HEK293 (cell line): ENCODE measurements around the gene TMUB1.

Experiments used
- BCL11B ChIP-seq: fragments of 450-650 bp; formaldehyde crosslinking; IDR thresholded peaks from 2 replicates; pipeline ENCODE4 v1.5.1; 2016; ENCODE audit warnings: low read depth, missing biosample characterization, missing genetic modification characterization
- GLI2 ChIP-seq: fragments of 450-650 bp; formaldehyde crosslinking; IDR thresholded peaks from 2 replicates; pipeline ENCODE4; 2017; ENCODE audit warnings: missing biosample characterization, missing genetic modification characterization, low read depth, borderline replicate concordance
- GLIS1 ChIP-seq: fragments of 450-650 bp; formaldehyde crosslinking; IDR thresholded peaks from 2 replicates; pipeline ENCODE4 v1.5.1; 2016; ENCODE audit warnings: missing biosample characterization, missing genetic modification characterization
- HOXC10 ChIP-seq: sonication (generic); formaldehyde crosslinking; IDR thresholded peaks from 2 replicates; pipeline ENCODE4 v1.8.1; 2023; ENCODE audit warnings: mild to moderate bottlenecking, missing genetic modification reagents
- MEIS1 ChIP-seq: sonication (generic); formaldehyde crosslinking; IDR thresholded peaks from 2 replicates; pipeline ENCODE4 v1.8.1; 2022; ENCODE audit warnings: missing genetic modification reagents, mild to moderate bottlenecking, borderline replicate concordance
- SALL2 ChIP-seq: fragments of 450-650 bp; formaldehyde crosslinking; IDR thresholded peaks from 2 replicates; pipeline ENCODE4 v1.5.0; 2017; ENCODE audit warnings: missing biosample characterization, mild to moderate bottlenecking, missing genetic modification characterization, borderline replicate concordance
- SETDB1 ChIP-seq: IDR thresholded peaks from one replicate; pipeline ENCODE4 v1.6.1; 2017; ENCODE audit warnings: mild to moderate bottlenecking, low read length, moderate library complexity, mixed read lengths; ENCODE audit not compliant: insufficient read length
- TRIM28 ChIP-seq: IDR thresholded peaks from 2 replicates; pipeline ENCODE4 v1.6.1; 2011; ENCODE audit warnings: low read length, control low read depth, borderline replicate concordance
- ZBTB10 ChIP-seq: fragments of 450-650 bp; formaldehyde crosslinking; IDR thresholded peaks from 2 replicates; pipeline ENCODE4 v1.5.1; 2016; ENCODE audit warnings: missing biosample characterization, missing genetic modification characterization
- ZBTB17 ChIP-seq: fragments of 450-650 bp; formaldehyde crosslinking; IDR thresholded peaks from 2 replicates; pipeline ENCODE4 v1.5.1; 2016; ENCODE audit warnings: missing biosample characterization, missing genetic modification characterization
- ZBTB49 ChIP-seq: fragments of 450-650 bp; formaldehyde crosslinking; IDR thresholded peaks from 2 replicates; pipeline ENCODE4 v1.5.1; 2016; ENCODE audit warnings: missing biosample characterization, missing genetic modification characterization, low read depth
- ZFHX2 ChIP-seq: fragments of 450-650 bp; formaldehyde crosslinking; conservative IDR thresholded peaks from 2 replicates; pipeline ENCODE4 v1.5.1; 2016; ENCODE audit warnings: missing biosample characterization, missing genetic modification characterization
- ZFP41 ChIP-seq: fragments of 450-650 bp; formaldehyde crosslinking; IDR thresholded peaks from 2 replicates; pipeline ENCODE4 v1.5.1; 2016; ENCODE audit warnings: missing biosample characterization, missing genetic modification characterization, borderline replicate concordance
- ZFP69B ChIP-seq: fragments of 450-650 bp; formaldehyde crosslinking; IDR thresholded peaks from 2 replicates; pipeline ENCODE4 v1.5.1; 2016; ENCODE audit warnings: missing biosample characterization, missing genetic modification characterization
- ZNF146 ChIP-seq: fragments of 450-650 bp; formaldehyde crosslinking; IDR thresholded peaks from 2 replicates; pipeline ENCODE4 v1.5.1; 2016; ENCODE audit warnings: missing biosample characterization, missing genetic modification characterization
- ZNF175 ChIP-seq: fragments of 450-650 bp; formaldehyde crosslinking; IDR thresholded peaks from 2 replicates; pipeline ENCODE4 v1.5.1; 2016; ENCODE audit warnings: missing biosample characterization, missing genetic modification characterization
- ZNF2 ChIP-seq: fragments of 450-650 bp; formaldehyde crosslinking; IDR thresholded peaks from 2 replicates; pipeline ENCODE4 v1.5.1; 2016; ENCODE audit warnings: missing biosample characterization, missing genetic modification characterization
- ZNF221 ChIP-seq: fragments of 450-650 bp; formaldehyde crosslinking; IDR thresholded peaks from 2 replicates; pipeline ENCODE4 v1.5.1; 2017; ENCODE audit warnings: missing biosample characterization, missing genetic modification characterization, borderline replicate concordance
- ZNF23 ChIP-seq: fragments of 450-650 bp; formaldehyde crosslinking; IDR thresholded peaks from 2 replicates; pipeline ENCODE4 v1.5.1; 2016; ENCODE audit warnings: missing biosample characterization, missing genetic modification characterization, borderline replicate concordance
- ZNF24 ChIP-seq: fragments of 450-650 bp; formaldehyde crosslinking; IDR thresholded peaks from 2 replicates; pipeline ENCODE4 v1.5.1; 2016; ENCODE audit warnings: missing biosample characterization, missing genetic modification characterization
- ZNF266 ChIP-seq: fragments of 450-650 bp; formaldehyde crosslinking; IDR thresholded peaks from 2 replicates; pipeline ENCODE4 v1.5.1; 2016; ENCODE audit warnings: missing biosample characterization, missing genetic modification characterization, low read depth
- ZNF274 ChIP-seq, 2 experiments: fragments of 200-500 bp in 1 of 2; fragments of 450-650 bp in 1 of 2; sonication (Bioruptor generic) in 1 of 2; formaldehyde crosslinking in 1 of 2; IDR thresholded peaks; 2 replicates each; pipeline versions ENCODE4 v1.5.1 to v1.6.1; 2014 to 2016; ENCODE audit warnings: borderline replicate concordance in 1 of 2, inconsistent platforms in 1 of 2, low read length in 1 of 2, missing biosample characterization in 1 of 2, missing genetic modification characterization in 1 of 2
- ZNF423 ChIP-seq: fragments of 450-650 bp; formaldehyde crosslinking; IDR thresholded peaks from 2 replicates; pipeline ENCODE4 v1.5.1; 2016; ENCODE audit warnings: missing biosample characterization, missing genetic modification characterization
- ZNF48 ChIP-seq: fragments of 450-650 bp; formaldehyde crosslinking; IDR thresholded peaks from 2 replicates; pipeline ENCODE4 v1.5.1; 2016; ENCODE audit warnings: missing biosample characterization, missing genetic modification characterization
- ZNF530 ChIP-seq: fragments of 450-650 bp; formaldehyde crosslinking; IDR thresholded peaks from 2 replicates; pipeline ENCODE4 v1.5.1; 2016; ENCODE audit warnings: low read depth, missing biosample characterization, missing genetic modification characterization
- ZNF544 ChIP-seq: fragments of 450-650 bp; formaldehyde crosslinking; IDR thresholded peaks from 2 replicates; pipeline ENCODE4 v1.5.0; 2017; ENCODE audit warnings: missing biosample characterization, missing genetic modification characterization
- ZNF549 ChIP-seq: fragments of 450-650 bp; IDR thresholded peaks from 2 replicates; pipeline ENCODE4 v1.5.1; 2018; ENCODE audit warnings: missing biosample characterization, missing genetic modification characterization, mild to moderate bottlenecking, inconsistent platforms, moderate library complexity
- ZNF571 ChIP-seq: fragments of 450-650 bp; formaldehyde crosslinking; IDR thresholded peaks from 2 replicates; pipeline ENCODE4 v1.5.0; 2017; ENCODE audit warnings: missing biosample characterization, missing genetic modification characterization
- ZNF600 ChIP-seq: fragments of 450-650 bp; formaldehyde crosslinking; IDR thresholded peaks from 2 replicates; pipeline ENCODE4 v1.5.1; 2016; ENCODE audit warnings: missing biosample characterization, missing genetic modification characterization
- ZNF747 ChIP-seq: fragments of 450-650 bp; formaldehyde crosslinking; IDR thresholded peaks from 2 replicates; pipeline ENCODE4 v1.5.1; 2016; ENCODE audit warnings: missing biosample characterization, missing genetic modification characterization
- ZNF791 ChIP-seq: fragments of 450-650 bp; formaldehyde crosslinking; IDR thresholded peaks from 2 replicates; pipeline ENCODE4 v1.5.1; 2016; ENCODE audit warnings: missing biosample characterization, missing genetic modification characterization
- ZNF792 ChIP-seq: fragments of 450-650 bp; formaldehyde crosslinking; IDR thresholded peaks from 2 replicates; pipeline ENCODE4 v1.5.1; 2016; ENCODE audit warnings: missing biosample characterization, missing genetic modification characterization
- ZNF837 ChIP-seq: fragments of 450-650 bp; formaldehyde crosslinking; IDR thresholded peaks from 2 replicates; pipeline ENCODE4 v1.5.1; 2016; ENCODE audit warnings: missing biosample characterization, missing genetic modification characterization
- ZNF843 ChIP-seq: fragments of 450-650 bp; formaldehyde crosslinking; IDR thresholded peaks from 2 replicates; pipeline ENCODE4 v1.5.1; 2016; ENCODE audit warnings: missing biosample characterization, missing genetic modification characterization
- ZSCAN30 ChIP-seq: fragments of 450-650 bp; IDR thresholded peaks from 2 replicates; pipeline ENCODE4 v1.5.1; 2018; ENCODE audit warnings: missing biosample characterization, mild to moderate bottlenecking, missing genetic modification characterization, moderate library complexity
- TF ChIP-seq, protein P1 (sequence below): fragments of 450-650 bp; formaldehyde crosslinking; IDR thresholded peaks from 2 replicates; pipeline ENCODE4 v1.5.1; 2016; ENCODE audit warnings: missing biosample characterization, missing genetic modification characterization

The TMUB1 gene

GRCh38 chr7:151085691-151086620 is 2.7 kb upstream of the TMUB1 start, which contains the start of gene AGAP3 (continued):
- TF ChIP-seq SETDB1 (no peak), ZNF571 (tag by site-specific recombination) (no peak), SALL2 (no peak), ZNF2 (tag by site-specific recombination) (peak; percentile 67; the same call in 1 of the 2 replicates), ZFP69B (no peak), ZNF747 (tag by site-specific recombination) (no peak), ZNF544 (no peak), ZBTB17 (tag by site-specific recombination) (peak; percentile 84), GLI2 (no peak), ZNF837 (tag by site-specific recombination) (no peak), ZNF843 (tag by site-specific recombination) (peak; percentile 32; the same call in 1 of the 2 replicates), ZNF274 (IDR thresholded peaks at IDR 0.05; ENCODE audit: low read length) (no peak), ZNF274 (tag by site-specific recombination; IDR thresholded peaks at IDR 0.05; ENCODE audit: borderline replicate concordance) (no peak), ZBTB10 (peak; percentile 39), ZNF791 (tag by site-specific recombination) (no peak), GLIS1 (tag by site-specific recombination) (peak; percentile 90), ZNF600 (tag by site-specific recombination) (peak; percentile 72; the same call in 1 of the 2 replicates), ZSCAN30 (tag by site-specific recombination) (no peak), ZNF530 (tag by site-specific recombination) (no peak), HOXC10 (CRISPR knock-in tag) (no peak), MEIS1 (CRISPR knock-in tag) (no peak), BCL11B (tag by site-specific recombination) (no peak), ZNF221 (tag by site-specific recombination) (no peak), ZNF23 (tag by site-specific recombination) (no peak), ZNF146 (no peak), ZNF48 (tag by site-specific recombination) (no peak), ZNF792 (tag by site-specific recombination) (no peak), ZFP41 (tag by site-specific recombination) (no peak), ZFHX2 (tag by site-specific recombination) (peak; percentile 97), ZNF423 (tag by site-specific recombination) (peak; percentile 92), ZBTB49 (no peak), ZNF266 (tag by site-specific recombination) (no peak), TRIM28 (no peak), ZNF24 (no peak), ZNF549 (tag by site-specific recombination) (no peak), ZNF175 (tag by site-specific recombination) (no peak)
- TF ChIP-seq, protein P1, sequence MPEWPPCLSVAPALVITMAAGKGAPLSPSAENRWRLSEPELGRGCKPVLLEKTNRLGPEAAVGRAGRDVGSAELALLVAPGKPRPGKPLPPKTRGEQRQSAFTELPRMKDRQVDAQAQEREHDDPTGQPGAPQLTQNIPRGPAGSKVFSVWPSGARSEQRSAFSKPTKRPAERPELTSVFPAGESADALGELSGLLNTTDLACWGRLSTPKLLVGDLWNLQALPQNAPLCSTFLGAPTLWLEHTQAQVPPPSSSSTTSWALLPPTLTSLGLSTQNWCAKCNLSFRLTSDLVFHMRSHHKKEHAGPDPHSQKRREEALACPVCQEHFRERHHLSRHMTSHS (tag by site-specific recombination) = no peak
